B cell (primary cell): ENCODE measurements around the gene FCER2. TPM values are rescaled to one million over a fixed set of nuclear protein-coding genes. Genes with fewer than 3 reads are reported as not detected.

Experiments
- ATAC-seq: fragments of 200-7000 bp; cut with Tn5 transposase; one replicate; pipeline ENCODE4 v1.10.0; 2021; ENCODE audit warnings: low read depth, mild to moderate bottlenecking, moderate number of reproducible peaks, moderate library complexity
- CTCF ChIA-PET: fragments of 350-600 bp; sonication (Branson Sonifier 250); formaldehyde crosslinking; loops from one replicate; lab custom pipeline; 2021; ENCODE audit warnings: antibody characterized with exemption, inconsistent platforms; lab: Charles Lee
- POLR2A ChIA-PET: fragments of 350-600 bp; sonication (Branson Sonifier 250); formaldehyde crosslinking; loops from one replicate; lab custom pipeline; 2021; ENCODE audit warnings: antibody characterized with exemption; lab: Charles Lee
- DNase-seq: peaks from one replicate; pipeline ENCODE4 v3.0.0; 2013
- H2AFZ ChIP-seq: 2 replicates; pipeline ENCODE4 v1.6.1; 2012; ENCODE audit warnings: mild to moderate bottlenecking, low read depth, low read length; ENCODE audit not compliant: insufficient read depth, poor library complexity, severe bottlenecking
- H3K27ac ChIP-seq, 2 donors: 1 replicate in 1 of 2; 2 replicates in 1 of 2; pipeline ENCODE4 v1.5.1; 2012 to 2013; ENCODE audit warnings: low read length in 2 of 2, mild to moderate bottlenecking in 2 of 2, moderate library complexity in 1 of 2
- H3K27me3 ChIP-seq, 4 experiments: fragments of 200-600 bp in 1 of 4; sonication (generic) in 1 of 4; replicated peaks in 1 of 4; 1 replicate in 2 of 4; 2 replicates in 2 of 4; pipeline versions ENCODE4 v1.6.1 to v1.7.0; 2013 to 2016; ENCODE audit warnings: low read length in 3 of 4, mild to moderate bottlenecking in 2 of 4, mixed read lengths in 1 of 4, moderate library complexity in 1 of 4; ENCODE audit not compliant: insufficient read depth in 4 of 4, control insufficient read depth in 3 of 4; ENCODE audit errors: control extremely low read depth in 1 of 4
- H3K36me3 ChIP-seq, 2 experiments: replicated peaks in 1 of 2; 1 replicate in 1 of 2; 2 replicates in 1 of 2; pipeline versions ENCODE4 v1.6.1 to v1.7.1; 2013; ENCODE audit warnings: low read length in 1 of 2; ENCODE audit not compliant: insufficient read depth in 2 of 2, control insufficient read depth in 1 of 2; ENCODE audit errors: control extremely low read depth in 1 of 2, extremely low read depth in 1 of 2
- H3K4me1 ChIP-seq, 2 donors: fragments of 200-600 bp in 1 of 2; sonication (generic) in 1 of 2; 1 replicate in 1 of 2; 2 replicates in 1 of 2; pipeline versions ENCODE4 v1.5.1 to v1.6.1; 2013 to 2017; ENCODE audit warnings: low read length in 2 of 2; ENCODE audit not compliant: control insufficient read depth in 2 of 2, insufficient read depth in 2 of 2
- H3K4me2 ChIP-seq: replicated peaks from 2 replicates; pipeline ENCODE3; 2012; ENCODE audit warnings: mild to moderate bottlenecking, low read depth, low read length; ENCODE audit not compliant: poor library complexity, severe bottlenecking
- H3K4me3 ChIP-seq, 5 experiments: fragments of 200-600 bp in 1 of 5; sonication (generic) in 1 of 5; 1 replicate in 3 of 5; 2 replicates in 2 of 5; pipeline versions ENCODE4 v1.5.1 to v1.7.0; 2011 to 2016; ENCODE audit warnings: low read length in 4 of 5, mild to moderate bottlenecking in 4 of 5, low read depth in 2 of 5, control low read depth in 1 of 5, moderate library complexity in 1 of 5; ENCODE audit not compliant: insufficient read depth in 1 of 5; ENCODE audit errors: control extremely low read depth in 1 of 5, extremely low read depth in 1 of 5
- H3K79me2 ChIP-seq: fragments of 200-600 bp; sonication (generic); one replicate; pipeline ENCODE4 v1.6.0; 2016; ENCODE audit warnings: low read length; ENCODE audit not compliant: control insufficient read depth, insufficient read depth
- H3K9ac ChIP-seq: fragments of 200-600 bp; sonication (generic); 2 replicates; pipeline ENCODE4 v1.6.1; 2017; ENCODE audit warnings: mild to moderate bottlenecking, low read length, moderate library complexity
- H3K9me3 ChIP-seq, 3 donors: one replicate each; pipeline versions ENCODE4 v1.6.1 to v1.7.1; 2013; ENCODE audit warnings: low read length in 2 of 3; ENCODE audit not compliant: control insufficient read depth in 2 of 3, insufficient read depth in 1 of 3; ENCODE audit errors: control extremely low read depth in 1 of 3
- H4K20me1 ChIP-seq: 2 replicates; pipeline ENCODE4 v1.6.0; 2012; ENCODE audit warnings: mild to moderate bottlenecking, low read length; ENCODE audit not compliant: insufficient read depth, control insufficient read depth, poor library complexity, severe bottlenecking
- H3K27ac Mint-ChIP-seq: one replicate; pipeline ENCODE4 v1.8.0; 2021; ENCODE audit warnings: mixed read lengths
- H3K27me3 Mint-ChIP-seq: one replicate; pipeline ENCODE4 v1.8.0; 2021; ENCODE audit warnings: mixed read lengths
- H3K4me1 Mint-ChIP-seq: one replicate; pipeline ENCODE4 v1.8.0; 2021; ENCODE audit warnings: mixed read lengths
- H3K4me3 Mint-ChIP-seq: one replicate; pipeline ENCODE4 v1.8.0; 2021; ENCODE audit warnings: mixed read lengths
- H3K9me3 Mint-ChIP-seq: one replicate; pipeline ENCODE4 v1.8.0; 2022; ENCODE audit warnings: mixed read lengths; ENCODE audit not compliant: insufficient read depth
- CTCF ChIP-seq: fragments of 200-600 bp; IDR thresholded peaks from one replicate; pipeline ENCODE4 v1.8.0; 2022; ENCODE audit warnings: antibody characterized with exemption, mild to moderate bottlenecking
- EZH2 ChIP-seq: IDR thresholded peaks from 2 replicates; pipeline ENCODE4 v1.6.1; 2012; ENCODE audit warnings: borderline replicate concordance, low read depth, mild to moderate bottlenecking, moderate library complexity, low read length; ENCODE audit not compliant: insufficient read depth, poor library complexity, severe bottlenecking
- WGBS: methylation state at CpG from one replicate; pipeline ENCODE4 v1.1.5; 2013; ENCODE audit warnings: missing lambda C conversion rate; ENCODE audit not compliant: insufficient coverage; 5-methylcytosine and 5-hydroxymethylcytosine counted together
- intact Hi-C: fragments of 100-400 bp; cut with micrococcal nuclease; formaldehyde crosslinking; loops from one replicate; pipeline ENCODE4 v1.10.0; 2022
- polyA plus RNA-seq: library from polyadenylated mRNA; depleted of rRNA; stranded (reverse); fragments of >200 nt; gene quantifications from 2 replicates; pipeline ENCODE4 v1.2.3, GENCODE V29; 2012
- total RNA-seq, 2 donors: library from RNA; stranded (reverse); fragments of 120-200 nt in 1 of 2; gene quantifications; 1 replicate in 1 of 2; 2 replicates in 1 of 2; pipeline versions ENCODE4 v1.2.3 to v1.2.4, GENCODE V29; 2013 to 2022

Gene FCER2
- total and polyA plus RNA-seq, 2 donors (not counting 1 experiment from before 2014, with no cell fraction given): 17.1 to 419 TPM

- intact Hi-C loops: no loop called here
- peaks cover 9% of the 10 kb centered on the region for H3K27me3 Mint-ChIP-seq
- Histone ChIP-seq H3K4me2 (no peak overlapping the region), H4K20me1 (no peaks in the 10 kb centered on the region), H2AFZ (no peak overlapping the region), H3K79me2 (no peaks in the 10 kb centered on the region), H3K27me3 (peaks cover 0 to 19% (median 6%) of the 10 kb centered on the region in 4 experiments), H3K4me1 (peaks cover 14 to 24% of the 10 kb centered on the region in 2 donors), H3K9ac (no peak overlapping the region), H3K9me3 (peaks cover 0 to 10% (median 0%) of the 10 kb centered on the region in 3 donors), H3K4me3 (no peak overlapping the region), H3K36me3 (no peaks in the 10 kb centered on the region), H3K27ac (no peak overlapping the region)
- H3K27ac Mint-ChIP-seq: no peak overlapping the region
- no peak for TF ChIP-seq CTCF
- no peak for TF ChIP-seq EZH2
- DNase-seq (no peak), ATAC-seq (no peak)
- peaks cover 23% of the 10 kb centered on the region for H3K4me1 Mint-ChIP-seq
- ChIA-PET CTCF (interaction anchor here (1.2 kb wide), 1 partner anchor 54 kb away, joined by 3 read pairs; the partner anchor contains the start of gene TRAPPC5), POLR2A (no interaction called here)
- no peak overlapping the region for H3K4me3 Mint-ChIP-seq
- no peaks in the 10 kb centered on the region for H3K9me3 Mint-ChIP-seq
- 79% methylated on average over 9 of the region's 12 CpGs for WGBS
These were observed 32.6 kb upstream of the FCER2 start for GRCh38 chr19:7734220-7735203.

GRCh38 chr19:7733376-7733775, 31.4 kb upstream of the FCER2 start:
- CTCF ChIA-PET: no interaction called here
- Histone ChIP-seq H3K27me3 (peaks cover 0 to 30% (median 14%) of the 10 kb centered on the region in 4 experiments), H3K9ac (no peak overlapping the region), H3K9me3 (peaks cover 0 to 16% (median 0%) of the 10 kb centered on the region in 3 donors), H3K4me3 (no peak overlapping the region), H3K4me1 (peaks cover 26 to 36% of the 10 kb centered on the region in 2 donors), H4K20me1 (no peaks in the 10 kb centered on the region), H3K27ac (no peak overlapping the region), H3K79me2 (no peaks in the 10 kb centered on the region), H2AFZ (no peak overlapping the region), H3K36me3 (no peaks in the 10 kb centered on the region), H3K4me2 (no peak overlapping the region)
- no peak for TF ChIP-seq EZH2
- TF ChIP-seq CTCF: no peak
- Mint-ChIP-seq H3K9me3 (no peaks in the 10 kb centered on the region), H3K27ac (no peak overlapping the region), H3K4me1 (peaks cover 30% of the 10 kb centered on the region), H3K4me3 (no peak overlapping the region), H3K27me3 (peaks cover 17% of the 10 kb centered on the region)
- DNase-seq (no peak), ATAC-seq (no peak)
- WGBS: 67% methylated on average over 3 of the region's 6 CpGs
- intact Hi-C loops: no loop called here
- POLR2A ChIA-PET: no interaction called here
